IMR-90 (cell line): Measurements from ENCODE around the gene PPFIA1.

ENCODE experiments used
- CEBPB ChIP-seq: IDR thresholded peaks from 2 replicates; pipeline ENCODE4 v1.6.1; 2012; ENCODE audit warnings: low read depth, low read length, improper control_type of control experiment
- CTCF ChIP-seq: conservative IDR thresholded peaks from 2 replicates; pipeline ENCODE4 v1.5.1; 2012; ENCODE audit warnings: mild to moderate bottlenecking, low read depth, low read length, improper control_type of control experiment
- FOS ChIP-seq: fragments of 150-350 bp; IDR thresholded peaks from 2 replicates; pipeline ENCODE4 v1.6.1; 2016; ENCODE audit warnings: low read depth, low read length
- MAFK ChIP-seq: IDR thresholded peaks from 2 replicates; pipeline ENCODE4 v1.6.1; 2012; ENCODE audit warnings: low read depth, low read length, improper control_type of control experiment
- MXI1 ChIP-seq: IDR thresholded peaks from 2 replicates; pipeline ENCODE4 v1.6.1; 2012; ENCODE audit warnings: low read depth, mild to moderate bottlenecking, low read length, moderate library complexity, borderline replicate concordance
- NFE2L2 ChIP-seq: fragments of 150-350 bp; IDR thresholded peaks from 2 replicates; pipeline ENCODE4 v1.6.1; 2016; ENCODE audit warnings: low read depth, mild to moderate bottlenecking, low read length
- POLR2A ChIP-seq: IDR thresholded peaks from 2 replicates; pipeline ENCODE4 v1.6.1; 2012; ENCODE audit warnings: mild to moderate bottlenecking, low read depth, low read length
- RAD21 ChIP-seq: IDR thresholded peaks from 2 replicates; pipeline ENCODE4 v1.6.1; 2012; ENCODE audit warnings: low read length, improper control_type of control experiment
- RCOR1 ChIP-seq: IDR thresholded peaks from 2 replicates; pipeline ENCODE4 v1.6.1; 2012; ENCODE audit warnings: mild to moderate bottlenecking, low read length, improper control_type of control experiment; ENCODE audit not compliant: insufficient replicate concordance
- SMC3 ChIP-seq: fragments of 150-350 bp; IDR thresholded peaks from 2 replicates; pipeline ENCODE4 v1.6.1; 2016; ENCODE audit warnings: low read depth, mild to moderate bottlenecking, antibody characterized with exemption, low read length, moderate library complexity

- TF ChIP-seq CTCF (no peak), NFE2L2 (no peak), POLR2A (no peak), CEBPB (no peak), RCOR1 (no peak), FOS (no peak), SMC3 (no peak), MXI1 (no peak), MAFK (no peak), RAD21 (no peak)
Observed at GRCh38 chr11:70233034-70233433, 37.5 kb upstream of the PPFIA1 start.
